ENCODE results near the gene PLA2G3.

DNA sequence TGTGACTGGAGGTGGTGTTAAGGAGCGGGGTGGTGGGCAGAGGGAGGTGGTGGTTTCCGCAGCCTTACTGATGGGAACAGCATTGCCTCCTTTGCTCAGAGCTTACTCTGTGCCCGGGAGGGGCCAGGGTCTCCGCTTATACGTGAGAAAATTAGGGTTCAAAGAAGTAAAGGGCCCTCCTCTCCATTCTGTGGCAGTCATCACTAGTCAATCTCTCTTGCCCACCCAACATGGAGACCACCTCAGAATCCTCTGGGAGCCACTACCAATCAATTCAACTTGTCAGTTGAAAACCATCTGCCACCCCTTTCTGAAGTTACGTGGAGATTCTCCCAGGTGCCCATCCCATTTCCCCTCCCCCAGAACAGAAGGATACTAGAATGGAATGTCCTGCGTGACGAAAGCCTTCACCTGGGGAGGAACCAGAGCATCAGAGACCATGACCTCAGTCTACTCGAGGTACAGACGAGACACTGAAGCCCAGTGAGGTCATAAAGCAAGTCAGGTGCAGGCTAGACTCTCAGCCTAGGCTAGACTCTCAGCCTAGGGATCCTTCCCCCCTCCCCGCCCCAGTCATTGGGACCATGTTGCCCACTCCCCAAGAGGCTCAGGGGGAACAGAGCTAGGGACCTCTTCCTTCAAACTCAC lies 34.9 kb downstream of the PLA2G3 start:
- TF ChIP-seq EZH2phosphoT487 (conservative IDR thresholded peaks at IDR 0.05; ENCODE audit: low read length), result no peak
- no peak for TF ChIP-seq CTCF (IDR thresholded peaks at IDR 0.05; ENCODE audit: insufficient read depth, low read length, poor library complexity, severe bottlenecking)
